ENCODE results near the gene MACROD2. TPM values are rescaled to one million over a fixed set of nuclear protein-coding genes. Genes with fewer than 3 reads are reported as not detected.

The MACROD2 gene
- total and polyA plus RNA-seq, 2 experiments from 2014 or later, result 2.8 to 4.3 TPM

DNA sequence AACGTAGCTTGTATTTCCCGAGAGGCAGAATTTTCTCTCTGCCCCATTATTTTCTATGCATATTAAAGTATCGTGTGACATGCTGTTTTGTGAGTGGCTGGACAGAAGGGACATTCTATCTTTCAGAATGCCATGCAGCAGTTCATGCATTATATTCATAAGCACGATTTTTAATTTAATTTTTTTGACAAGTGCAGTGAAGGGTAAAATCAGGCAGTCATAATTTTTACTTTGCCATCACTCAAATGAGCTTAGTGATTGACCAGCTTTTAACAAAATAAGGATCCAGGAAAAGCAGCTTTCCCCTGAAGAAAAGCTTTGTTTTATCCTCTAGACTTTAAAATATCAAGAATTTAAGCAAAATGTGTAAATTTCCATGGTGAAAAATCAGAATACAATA is 1904.7 kb downstream of the MACROD2 start:
- Mint-ChIP-seq H3K9me3 (peaks cover 3% of the 10 kb centered on the region; the same call in 1 of the 3 replicates), H3K36me3 (ENCODE audit: low read depth) (no peaks in the 10 kb centered on the region; the same call in 1 of the 3 replicates), H3K4me3 (no peak overlapping the region), H3K27ac (no peak overlapping the region), H3K4me1 (no peaks in the 10 kb centered on the region), H3K27me3 (ENCODE audit: insufficient read depth, low read depth, poor library complexity) (no peaks in the 10 kb centered on the region)
- DNase-seq (ENCODE audit: low spot score), result no peak
- no peaks in the 10 kb centered on the region for H3K36me3 ChIP-seq (ENCODE audit: insufficient read depth)
- no peaks in the 10 kb centered on the region for H4K20me1 ChIP-seq (replicated peaks; ENCODE audit: insufficient read depth)
- no peak overlapping the region for H3K4me2 ChIP-seq
- peaks cover 10% of the 10 kb centered on the region for H3K9me2 ChIP-seq (ENCODE audit: insufficient read depth)
- H2AFZ ChIP-seq, result no peak overlapping the region
- no peaks in the 10 kb centered on the region for H3K4me1 ChIP-seq (ENCODE audit: insufficient read depth)
- H3F3A ChIP-seq (replicated peaks; ENCODE audit: low read depth), result no peaks in the 10 kb centered on the region
- no peak overlapping the region for H3K27ac ChIP-seq (ENCODE audit: low read depth)
- no peak for ATAC-seq
- no peak overlapping the region for H3K4me3 ChIP-seq
- H3K79me2 ChIP-seq (replicated peaks; ENCODE audit: insufficient read depth), result no peaks in the 10 kb centered on the region
- no peaks in the 10 kb centered on the region for H3K27me3 ChIP-seq (ENCODE audit: insufficient read depth)
- TF ChIP-seq JUNB (IDR thresholded peaks at IDR 0.05; ENCODE audit: unreplicated experiment) (no peak), STAT1 (IDR thresholded peaks at IDR 0.05; ENCODE audit: unreplicated experiment) (no peak), NANOG (IDR thresholded peaks at IDR 0.05; ENCODE audit: borderline replicate concordance) (no peak), EZH2phosphoT487 (IDR thresholded peaks at IDR 0.05; ENCODE audit: unreplicated experiment) (no peak), CREB1 (CRISPR knock-in tag; IDR thresholded peaks at IDR 0.05; ENCODE audit: low read depth) (no peak), POLR2AphosphoS5 (IDR thresholded peaks at IDR 0.05; ENCODE audit: low read depth) (no peak), ZNF114 (CRISPR knock-in tag; IDR thresholded peaks at IDR 0.05) (no peak), ZNF331 (CRISPR knock-in tag; IDR thresholded peaks at IDR 0.05; ENCODE audit: low read depth) (no peak), EZH2 (IDR thresholded peaks at IDR 0.05; ENCODE audit: low read depth, unreplicated experiment) (no peak)
- TF ChIP-seq, protein P1, sequence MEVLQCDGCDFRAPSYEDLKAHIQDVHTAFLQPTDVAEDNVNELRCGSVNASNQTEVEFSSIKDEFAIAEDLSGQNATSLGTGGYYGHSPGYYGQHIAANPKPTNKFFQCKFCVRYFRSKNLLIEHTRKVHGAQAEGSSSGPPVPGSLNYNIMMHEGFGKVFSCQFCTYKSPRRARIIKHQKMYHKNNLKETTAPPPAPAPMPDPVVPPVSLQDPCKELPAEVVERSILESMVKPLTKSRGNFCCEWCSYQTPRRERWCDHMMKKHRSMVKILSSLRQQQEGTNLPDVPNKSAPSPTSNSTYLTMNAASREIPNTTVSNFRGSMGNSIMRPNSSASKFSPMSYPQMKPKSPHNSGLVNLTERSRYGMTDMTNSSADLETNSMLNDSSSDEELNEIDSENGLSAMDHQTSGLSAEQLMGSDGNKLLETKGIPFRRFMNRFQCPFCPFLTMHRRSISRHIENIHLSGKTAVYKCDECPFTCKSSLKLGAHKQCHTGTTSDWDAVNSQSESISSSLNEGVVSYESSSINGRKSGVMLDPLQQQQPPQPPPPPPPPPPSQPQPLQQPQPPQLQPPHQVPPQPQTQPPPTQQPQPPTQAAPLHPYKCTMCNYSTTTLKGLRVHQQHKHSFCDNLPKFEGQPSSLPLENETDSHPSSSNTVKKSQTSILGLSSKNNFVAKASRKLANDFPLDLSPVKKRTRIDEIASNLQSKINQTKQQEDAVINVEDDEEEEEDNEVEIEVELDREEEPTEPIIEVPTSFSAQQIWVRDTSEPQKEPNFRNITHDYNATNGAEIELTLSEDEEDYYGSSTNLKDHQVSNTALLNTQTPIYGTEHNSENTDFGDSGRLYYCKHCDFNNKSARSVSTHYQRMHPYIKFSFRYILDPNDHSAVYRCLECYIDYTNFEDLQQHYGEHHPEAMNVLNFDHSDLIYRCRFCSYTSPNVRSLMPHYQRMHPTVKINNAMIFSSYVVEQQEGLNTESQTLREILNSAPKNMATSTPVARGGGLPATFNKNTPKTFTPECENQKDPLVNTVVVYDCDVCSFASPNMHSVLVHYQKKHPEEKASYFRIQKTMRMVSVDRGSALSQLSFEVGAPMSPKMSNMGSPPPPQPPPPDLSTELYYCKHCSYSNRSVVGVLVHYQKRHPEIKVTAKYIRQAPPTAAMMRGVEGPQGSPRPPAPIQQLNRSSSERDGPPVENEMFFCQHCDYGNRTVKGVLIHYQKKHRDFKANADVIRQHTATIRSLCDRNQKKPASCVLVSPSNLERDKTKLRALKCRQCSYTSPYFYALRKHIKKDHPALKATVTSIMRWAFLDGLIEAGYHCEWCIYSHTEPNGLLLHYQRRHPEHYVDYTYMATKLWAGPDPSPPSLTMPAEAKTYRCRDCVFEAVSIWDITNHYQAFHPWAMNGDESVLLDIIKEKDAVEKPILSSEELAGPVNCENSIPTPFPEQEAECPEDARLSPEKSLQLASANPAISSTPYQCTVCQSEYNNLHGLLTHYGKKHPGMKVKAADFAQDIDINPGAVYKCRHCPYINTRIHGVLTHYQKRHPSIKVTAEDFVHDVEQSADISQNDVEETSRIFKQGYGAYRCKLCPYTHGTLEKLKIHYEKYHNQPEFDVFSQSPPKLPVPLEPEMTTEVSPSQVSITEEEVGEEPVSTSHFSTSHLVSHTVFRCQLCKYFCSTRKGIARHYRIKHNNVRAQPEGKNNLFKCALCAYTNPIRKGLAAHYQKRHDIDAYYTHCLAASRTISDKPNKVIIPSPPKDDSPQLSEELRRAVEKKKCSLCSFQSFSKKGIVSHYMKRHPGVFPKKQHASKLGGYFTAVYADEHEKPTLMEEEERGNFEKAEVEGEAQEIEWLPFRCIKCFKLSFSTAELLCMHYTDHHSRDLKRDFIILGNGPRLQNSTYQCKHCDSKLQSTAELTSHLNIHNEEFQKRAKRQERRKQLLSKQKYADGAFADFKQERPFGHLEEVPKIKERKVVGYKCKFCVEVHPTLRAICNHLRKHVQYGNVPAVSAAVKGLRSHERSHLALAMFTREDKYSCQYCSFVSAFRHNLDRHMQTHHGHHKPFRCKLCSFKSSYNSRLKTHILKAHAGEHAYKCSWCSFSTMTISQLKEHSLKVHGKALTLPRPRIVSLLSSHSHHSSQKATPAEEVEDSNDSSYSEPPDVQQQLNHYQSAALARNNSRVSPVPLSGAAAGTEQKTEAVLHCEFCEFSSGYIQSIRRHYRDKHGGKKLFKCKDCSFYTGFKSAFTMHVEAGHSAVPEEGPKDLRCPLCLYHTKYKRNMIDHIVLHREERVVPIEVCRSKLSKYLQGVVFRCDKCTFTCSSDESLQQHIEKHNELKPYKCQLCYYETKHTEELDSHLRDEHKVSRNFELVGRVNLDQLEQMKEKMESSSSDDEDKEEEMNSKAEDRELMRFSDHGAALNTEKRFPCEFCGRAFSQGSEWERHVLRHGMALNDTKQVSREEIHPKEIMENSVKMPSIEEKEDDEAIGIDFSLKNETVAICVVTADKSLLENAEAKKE (CRISPR knock-in tag; IDR thresholded peaks at IDR 0.05), result no peak
- TF ChIP-seq, protein P2, sequence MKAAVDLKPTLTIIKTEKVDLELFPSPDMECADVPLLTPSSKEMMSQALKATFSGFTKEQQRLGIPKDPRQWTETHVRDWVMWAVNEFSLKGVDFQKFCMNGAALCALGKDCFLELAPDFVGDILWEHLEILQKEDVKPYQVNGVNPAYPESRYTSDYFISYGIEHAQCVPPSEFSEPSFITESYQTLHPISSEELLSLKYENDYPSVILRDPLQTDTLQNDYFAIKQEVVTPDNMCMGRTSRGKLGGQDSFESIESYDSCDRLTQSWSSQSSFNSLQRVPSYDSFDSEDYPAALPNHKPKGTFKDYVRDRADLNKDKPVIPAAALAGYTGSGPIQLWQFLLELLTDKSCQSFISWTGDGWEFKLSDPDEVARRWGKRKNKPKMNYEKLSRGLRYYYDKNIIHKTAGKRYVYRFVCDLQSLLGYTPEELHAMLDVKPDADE (IDR thresholded peaks at IDR 0.05), result no peak
- TF ChIP-seq, protein P3, sequence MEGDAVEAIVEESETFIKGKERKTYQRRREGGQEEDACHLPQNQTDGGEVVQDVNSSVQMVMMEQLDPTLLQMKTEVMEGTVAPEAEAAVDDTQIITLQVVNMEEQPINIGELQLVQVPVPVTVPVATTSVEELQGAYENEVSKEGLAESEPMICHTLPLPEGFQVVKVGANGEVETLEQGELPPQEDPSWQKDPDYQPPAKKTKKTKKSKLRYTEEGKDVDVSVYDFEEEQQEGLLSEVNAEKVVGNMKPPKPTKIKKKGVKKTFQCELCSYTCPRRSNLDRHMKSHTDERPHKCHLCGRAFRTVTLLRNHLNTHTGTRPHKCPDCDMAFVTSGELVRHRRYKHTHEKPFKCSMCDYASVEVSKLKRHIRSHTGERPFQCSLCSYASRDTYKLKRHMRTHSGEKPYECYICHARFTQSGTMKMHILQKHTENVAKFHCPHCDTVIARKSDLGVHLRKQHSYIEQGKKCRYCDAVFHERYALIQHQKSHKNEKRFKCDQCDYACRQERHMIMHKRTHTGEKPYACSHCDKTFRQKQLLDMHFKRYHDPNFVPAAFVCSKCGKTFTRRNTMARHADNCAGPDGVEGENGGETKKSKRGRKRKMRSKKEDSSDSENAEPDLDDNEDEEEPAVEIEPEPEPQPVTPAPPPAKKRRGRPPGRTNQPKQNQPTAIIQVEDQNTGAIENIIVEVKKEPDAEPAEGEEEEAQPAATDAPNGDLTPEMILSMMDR (conservative IDR thresholded peaks at IDR 0.05; ENCODE audit: low read depth in 2 of 2), result no peak
- TF ChIP-seq, protein P4, sequence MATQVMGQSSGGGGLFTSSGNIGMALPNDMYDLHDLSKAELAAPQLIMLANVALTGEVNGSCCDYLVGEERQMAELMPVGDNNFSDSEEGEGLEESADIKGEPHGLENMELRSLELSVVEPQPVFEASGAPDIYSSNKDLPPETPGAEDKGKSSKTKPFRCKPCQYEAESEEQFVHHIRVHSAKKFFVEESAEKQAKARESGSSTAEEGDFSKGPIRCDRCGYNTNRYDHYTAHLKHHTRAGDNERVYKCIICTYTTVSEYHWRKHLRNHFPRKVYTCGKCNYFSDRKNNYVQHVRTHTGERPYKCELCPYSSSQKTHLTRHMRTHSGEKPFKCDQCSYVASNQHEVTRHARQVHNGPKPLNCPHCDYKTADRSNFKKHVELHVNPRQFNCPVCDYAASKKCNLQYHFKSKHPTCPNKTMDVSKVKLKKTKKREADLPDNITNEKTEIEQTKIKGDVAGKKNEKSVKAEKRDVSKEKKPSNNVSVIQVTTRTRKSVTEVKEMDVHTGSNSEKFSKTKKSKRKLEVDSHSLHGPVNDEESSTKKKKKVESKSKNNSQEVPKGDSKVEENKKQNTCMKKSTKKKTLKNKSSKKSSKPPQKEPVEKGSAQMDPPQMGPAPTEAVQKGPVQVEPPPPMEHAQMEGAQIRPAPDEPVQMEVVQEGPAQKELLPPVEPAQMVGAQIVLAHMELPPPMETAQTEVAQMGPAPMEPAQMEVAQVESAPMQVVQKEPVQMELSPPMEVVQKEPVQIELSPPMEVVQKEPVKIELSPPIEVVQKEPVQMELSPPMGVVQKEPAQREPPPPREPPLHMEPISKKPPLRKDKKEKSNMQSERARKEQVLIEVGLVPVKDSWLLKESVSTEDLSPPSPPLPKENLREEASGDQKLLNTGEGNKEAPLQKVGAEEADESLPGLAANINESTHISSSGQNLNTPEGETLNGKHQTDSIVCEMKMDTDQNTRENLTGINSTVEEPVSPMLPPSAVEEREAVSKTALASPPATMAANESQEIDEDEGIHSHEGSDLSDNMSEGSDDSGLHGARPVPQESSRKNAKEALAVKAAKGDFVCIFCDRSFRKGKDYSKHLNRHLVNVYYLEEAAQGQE (IDR thresholded peaks at IDR 0.05; ENCODE audit: unreplicated experiment), result no peak

Measured in GM23338 (cell line).